OCI-LY1 (cell line): ENCODE data around the gene VMP1.

Source experiments
- EZH2 ChIP-seq: fragments of 200-600 bp; sonication (generic), shearing (Covaris generic); IDR thresholded peaks from 2 replicates; pipeline ENCODE4 v1.8.0; 2017; ENCODE audit warnings: borderline replicate concordance, mixed run types, mild to moderate bottlenecking, antibody characterized with exemption, low read length, moderate library complexity, mixed read lengths
- TF ChIP-seq, protein P1 (sequence below): fragments of 200-600 bp; sonication (generic), shearing (Covaris generic); IDR thresholded peaks from 2 replicates; pipeline ENCODE4 v1.5.1; 2017; ENCODE audit warnings: mild to moderate bottlenecking, antibody characterized with exemption, low read length, moderate library complexity, mixed read lengths

DNA sequence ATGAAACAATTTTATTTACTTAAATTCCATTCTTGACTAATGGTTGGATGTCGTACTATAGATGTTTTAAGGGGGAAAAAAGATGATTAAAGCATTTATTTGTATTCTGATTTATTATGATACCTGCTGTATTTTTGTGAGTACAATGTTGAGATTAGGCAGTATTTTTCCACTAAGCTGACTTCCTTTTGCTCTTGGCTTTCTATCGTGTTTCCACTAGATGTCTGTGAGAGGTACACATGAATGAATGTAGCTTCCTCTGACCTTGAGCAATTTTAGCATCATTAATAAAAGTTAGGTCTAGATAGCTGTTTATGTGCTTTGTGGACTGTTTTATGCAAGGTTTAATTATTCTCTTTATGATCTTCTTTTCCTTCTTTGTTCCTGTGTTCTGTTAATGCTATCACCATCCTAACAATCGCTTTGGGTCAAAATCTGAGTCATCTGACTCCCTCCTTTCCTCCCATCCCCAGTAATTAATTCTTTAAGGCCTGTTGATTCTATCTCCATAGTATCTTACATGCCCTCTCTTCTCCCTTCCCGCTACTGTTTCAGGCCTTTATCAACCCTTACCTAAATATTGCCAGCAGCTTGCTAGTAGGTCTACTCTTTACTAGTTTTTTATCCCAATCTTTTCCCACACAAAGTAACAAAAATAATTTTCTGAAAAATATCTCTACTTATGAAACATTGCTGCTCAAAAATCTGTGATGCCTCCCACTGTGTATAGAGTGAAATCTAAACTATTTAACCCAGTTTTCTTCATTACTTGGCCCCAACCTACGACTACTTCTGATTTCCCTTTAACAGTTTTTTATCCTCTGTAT lies 76.0 kb downstream of the VMP1 start:
- TF ChIP-seq, protein P1, sequence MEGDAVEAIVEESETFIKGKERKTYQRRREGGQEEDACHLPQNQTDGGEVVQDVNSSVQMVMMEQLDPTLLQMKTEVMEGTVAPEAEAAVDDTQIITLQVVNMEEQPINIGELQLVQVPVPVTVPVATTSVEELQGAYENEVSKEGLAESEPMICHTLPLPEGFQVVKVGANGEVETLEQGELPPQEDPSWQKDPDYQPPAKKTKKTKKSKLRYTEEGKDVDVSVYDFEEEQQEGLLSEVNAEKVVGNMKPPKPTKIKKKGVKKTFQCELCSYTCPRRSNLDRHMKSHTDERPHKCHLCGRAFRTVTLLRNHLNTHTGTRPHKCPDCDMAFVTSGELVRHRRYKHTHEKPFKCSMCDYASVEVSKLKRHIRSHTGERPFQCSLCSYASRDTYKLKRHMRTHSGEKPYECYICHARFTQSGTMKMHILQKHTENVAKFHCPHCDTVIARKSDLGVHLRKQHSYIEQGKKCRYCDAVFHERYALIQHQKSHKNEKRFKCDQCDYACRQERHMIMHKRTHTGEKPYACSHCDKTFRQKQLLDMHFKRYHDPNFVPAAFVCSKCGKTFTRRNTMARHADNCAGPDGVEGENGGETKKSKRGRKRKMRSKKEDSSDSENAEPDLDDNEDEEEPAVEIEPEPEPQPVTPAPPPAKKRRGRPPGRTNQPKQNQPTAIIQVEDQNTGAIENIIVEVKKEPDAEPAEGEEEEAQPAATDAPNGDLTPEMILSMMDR = no peak
- no peak for TF ChIP-seq EZH2
